Measurements from ENCODE around the gene PLA2G12B. TPM values are rescaled to one million over a fixed set of nuclear protein-coding genes. Genes with fewer than 3 reads are reported as not detected.
"Not testable (repeated sequence)": the region's sequence is repeated elsewhere in the genome, so short reads cannot be mapped to it uniquely, and the experiment has no call there.

PLA2G12B gene
- total RNA-seq, 4 donors from 2014 or later = not detected

- no peaks in the 10 kb centered on the region for H3K36me3 ChIP-seq
- H3K4me3 ChIP-seq = no peak overlapping the region
- no peaks in the 10 kb centered on the region for H3K27me3 ChIP-seq
- TF ChIP-seq CTCF (IDR thresholded peaks at IDR 0.05) = no peak
- TF ChIP-seq EP300 (IDR thresholded peaks at IDR 0.05) = no peak
- no peak for TF ChIP-seq POLR2A (IDR thresholded peaks at IDR 0.05)
- H3K27ac ChIP-seq = no peak overlapping the region
- H3K9me3 ChIP-seq = no peaks in the 10 kb centered on the region
- H3K4me1 ChIP-seq = no peaks in the 10 kb centered on the region
- no peak for DNase-seq (ENCODE audit: low spot score in 2 of 2)
These were observed 43.9 kb downstream of the PLA2G12B start for GRCh38 chr10:72910705-72911104.

GRCh38 chr10:72906446-72906845 is 48.2 kb downstream of the PLA2G12B start:
- Histone ChIP-seq H3K36me3 (no peaks in the 10 kb centered on the region), H3K27ac (no peak overlapping the region), H3K27me3 (no peaks in the 10 kb centered on the region), H3K9me3 (no peaks in the 10 kb centered on the region), H3K4me3 (no peak overlapping the region), H3K4me1 (no peaks in the 10 kb centered on the region)
- DNase-seq (ENCODE audit: low spot score in 2 of 2) = no peak
- no peak for TF ChIP-seq CTCF (IDR thresholded peaks at IDR 0.05)
- 84 to 89% methylated on average over 6 of the region's 6 CpGs for WGBS, 2 donors

- H3K36me3 ChIP-seq = no peaks in the 10 kb centered on the region
- DNase-seq (ENCODE audit: low spot score in 2 of 2) = no peak
- TF ChIP-seq POLR2A (IDR thresholded peaks at IDR 0.05) (no peak), EP300 (IDR thresholded peaks at IDR 0.05) (no peak), CTCF (IDR thresholded peaks at IDR 0.05) (no peak)
- no peaks in the 10 kb centered on the region for H3K9me3 ChIP-seq
- H3K4me1 ChIP-seq = no peaks in the 10 kb centered on the region
- 83 to 90% methylated on average over 3 of the region's 3 CpGs for WGBS, 2 donors
- no peaks in the 10 kb centered on the region for H3K27me3 ChIP-seq
- H3K27ac ChIP-seq = no peak overlapping the region
- no peak overlapping the region for H3K4me3 ChIP-seq
These were observed 49.8 kb downstream of the PLA2G12B start for GRCh38 chr10:72904806-72905205.

- not testable (repeated sequence) for DNase-seq (ENCODE audit: low spot score in 2 of 2); H3K9me3 ChIP-seq; H3K36me3 ChIP-seq; H3K27me3 ChIP-seq; H3K4me1 ChIP-seq; H3K27ac ChIP-seq; H3K4me3 ChIP-seq
- 88 to 93% methylated on average over 15 of the region's 15 CpGs for WGBS, 2 donors
These were observed 50.6 kb downstream of the PLA2G12B start for GRCh38 chr10:72903941-72904446.

GRCh38 chr10:72899545-72899944 is 55.1 kb downstream of the PLA2G12B start:
- no peaks in the 10 kb centered on the region for H3K36me3 ChIP-seq
- no peaks in the 10 kb centered on the region for H3K4me1 ChIP-seq
- no peak overlapping the region for H3K27ac ChIP-seq
- WGBS, 2 donors = 92 to 95% methylated on average over 1 of the region's 1 CpG
- H3K9me3 ChIP-seq = no peaks in the 10 kb centered on the region
- no peak overlapping the region for H3K4me3 ChIP-seq
- H3K27me3 ChIP-seq = no peaks in the 10 kb centered on the region
- no peak for DNase-seq (ENCODE audit: low spot score in 2 of 2)
- TF ChIP-seq CTCF (IDR thresholded peaks at IDR 0.05) (no peak), POLR2A (IDR thresholded peaks at IDR 0.05) (no peak), EP300 (IDR thresholded peaks at IDR 0.05) (no peak)

- H3K4me1 ChIP-seq = no peaks in the 10 kb centered on the region
These were observed 56.0 kb downstream of the PLA2G12B start for GRCh38 chr10:72898616-72899015.

More at GRCh38 chr10:72898616-72899015, 56.0 kb downstream of the PLA2G12B start:
- H3K36me3 ChIP-seq = no peaks in the 10 kb centered on the region
- no peaks in the 10 kb centered on the region for H3K9me3 ChIP-seq
- H3K27ac ChIP-seq = no peak overlapping the region
- TF ChIP-seq EP300 (IDR thresholded peaks at IDR 0.05) (no peak), CTCF (IDR thresholded peaks at IDR 0.05) (no peak), POLR2A (IDR thresholded peaks at IDR 0.05) (no peak)
- no peak for DNase-seq (ENCODE audit: low spot score in 2 of 2)
- H3K27me3 ChIP-seq = no peaks in the 10 kb centered on the region
- WGBS, 2 donors = 95 to 96% methylated on average over 6 to 10 of the region's 10 CpGs
- no peak overlapping the region for H3K4me3 ChIP-seq
